Stimulated activated CD8-positive, alpha-beta memory T cell treated with anti-CD3 and anti-CD28 coated beads, Interleukin-15, amount 100 ng/mL, for 48 hours (primary cell): ENCODE results near the gene GLO1.
A peak's percentile ranks its signal among the peaks of the same experiment; 100 is the strongest.

Experiments used
- DNase-seq, 2 donors: peaks; one replicate each; pipeline ENCODE4 v3.0.0-alpha.2; 2020; ENCODE audit warnings: low read depth in 2 of 2

GLO1 gene

GRCh38 chr6:38671885-38672467, 31.0 kb downstream of the GLO1 start:
- no peak for DNase-seq

- no peak for DNase-seq
Measured at GRCh38 chr6:38658418-38659167, 44.4 kb downstream of the GLO1 start.

- DNase-seq = no peak
Measured at GRCh38 chr6:38656896-38657295, 46.0 kb downstream of the GLO1 start.

GRCh38 chr6:38654263-38654662, 48.7 kb downstream of the GLO1 start:
- no peak for DNase-seq

- DNase-seq = no peak
Measured at GRCh38 chr6:38651121-38651784, 51.7 kb downstream of the GLO1 start.

GRCh38 chr6:38650207-38650752, 52.7 kb downstream of the GLO1 start:
- DNase-seq = no peak

- no peak for DNase-seq
Measured at GRCh38 chr6:38649744-38650143, 53.2 kb downstream of the GLO1 start.

- no peak for DNase-seq
Measured at GRCh38 chr6:38648629-38649028, 54.3 kb downstream of the GLO1 start.

- DNase-seq = no peak
Measured at GRCh38 chr6:38646166-38646878, 56.6 kb downstream of the GLO1 start.

GRCh38 chr6:38644951-38645350, 58.0 kb downstream of the GLO1 start:
- DNase-seq = no peak

- no peak for DNase-seq
Measured at GRCh38 chr6:38640216-38640909, 62.6 kb downstream of the GLO1 start.

GRCh38 chr6:38639498-38640215, 63.3 kb downstream of the GLO1 start, which contains the start of gene BTBD9:
Gene BTBD9, minus strand, starts transcription at chr6:38639929.
- DNase-seq = peak; percentile 71 to 72

- DNase-seq = peak; percentile 19 to 52
Measured at GRCh38 chr6:38638941-38639497, 63.9 kb downstream of the GLO1 start.

GRCh38 chr6:38637756-38638155, 65.2 kb downstream of the GLO1 start:
- no peak for DNase-seq

- no peak for DNase-seq
Measured at GRCh38 chr6:38636027-38636426, 66.9 kb downstream of the GLO1 start.

- DNase-seq = no peak
Measured at GRCh38 chr6:38634518-38634917, 68.4 kb downstream of the GLO1 start.

GRCh38 chr6:38632490-38632889, 70.5 kb downstream of the GLO1 start:
- no peak for DNase-seq

- DNase-seq = no peak
Measured at GRCh38 chr6:38631186-38631783, 71.7 kb downstream of the GLO1 start.
